Hair follicular keratinocyte (primary cell): Measurements from ENCODE around the gene ZNF277. TPM values are rescaled to one million over a fixed set of nuclear protein-coding genes. Genes with fewer than 3 reads are reported as not detected.

Experiments
- total RNA-seq: library from RNA; depleted of rRNA; stranded (reverse); fragments of >200 nt; gene quantifications from 2 replicates; pipeline ENCODE4 v1.2.3, GENCODE V29; 2015

ZNF277 gene, protein sequence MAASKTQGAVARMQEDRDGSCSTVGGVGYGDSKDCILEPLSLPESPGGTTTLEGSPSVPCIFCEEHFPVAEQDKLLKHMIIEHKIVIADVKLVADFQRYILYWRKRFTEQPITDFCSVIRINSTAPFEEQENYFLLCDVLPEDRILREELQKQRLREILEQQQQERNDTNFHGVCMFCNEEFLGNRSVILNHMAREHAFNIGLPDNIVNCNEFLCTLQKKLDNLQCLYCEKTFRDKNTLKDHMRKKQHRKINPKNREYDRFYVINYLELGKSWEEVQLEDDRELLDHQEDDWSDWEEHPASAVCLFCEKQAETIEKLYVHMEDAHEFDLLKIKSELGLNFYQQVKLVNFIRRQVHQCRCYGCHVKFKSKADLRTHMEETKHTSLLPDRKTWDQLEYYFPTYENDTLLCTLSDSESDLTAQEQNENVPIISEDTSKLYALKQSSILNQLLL
- total RNA-seq, result 21.1 and 38.6 TPM in 2 replicates

DNA sequence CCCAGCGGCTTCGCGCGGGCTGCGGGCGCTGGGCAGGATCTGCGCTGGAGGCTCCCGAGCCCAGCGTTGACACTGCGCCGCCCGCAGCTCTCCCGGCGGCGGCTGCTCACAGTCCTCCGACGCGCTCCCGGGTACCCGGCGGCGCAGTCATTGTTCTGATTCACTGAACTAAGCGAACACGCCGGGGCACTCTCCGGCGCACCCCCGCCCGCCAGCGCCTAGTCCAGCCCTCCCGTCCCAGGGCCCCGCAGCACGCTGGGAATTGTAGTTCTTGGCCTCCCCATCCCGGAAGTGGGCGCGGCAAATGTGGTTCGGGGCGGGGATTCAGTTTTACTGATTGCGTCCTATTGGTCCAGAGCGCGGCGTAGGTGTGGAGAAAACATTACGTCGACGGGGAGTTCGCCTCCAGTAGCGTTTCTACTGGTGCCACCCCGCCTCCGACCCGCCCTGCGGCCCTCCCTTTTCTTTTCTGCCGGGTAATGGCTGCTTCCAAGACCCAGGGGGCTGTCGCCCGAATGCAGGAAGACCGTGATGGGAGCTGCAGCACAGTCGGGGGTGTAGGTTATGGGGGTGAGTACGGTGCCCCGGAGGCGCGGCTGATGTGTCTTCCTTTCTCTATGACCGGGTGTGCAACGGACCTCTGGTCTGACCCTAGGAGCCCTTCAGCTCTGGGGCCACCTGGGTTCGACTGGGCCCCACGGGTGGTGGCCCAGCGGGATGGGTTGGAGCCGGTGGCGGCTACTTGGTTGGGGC is at the start of gene ZNF277, which contains the start of gene DOCK4:
Gene ZNF277 (plus strand): TSS at position 458 of the 753 bp plus-strand sequence. CDS start 22 bp downstream, at position 480.
Gene DOCK4 (minus strand): TSS at position 162 of the 753 bp plus-strand sequence. CDS start 261 bp downstream, outside the sequence.

Other genes with a start within 250 kb of the ZNF277 start
- 8.2 and 12.5 TPM in 2 replicates for gene DOCK4, start 296 bp upstream of the ZNF277 start, total RNA-seq
- gene IFRD1, start 243.8 kb downstream of the ZNF277 start, total RNA-seq, result 22.0 and 34.3 TPM in 2 replicates